HG02642 (cell line): ENCODE measurements around the gene CLPSL1.
"Not testable (repeated sequence)": the region's sequence is repeated elsewhere in the genome, so short reads cannot be mapped to it uniquely, and the experiment has no call there.

Source experiments
- ATAC-seq: cut with Tn5 transposase; IDR thresholded peaks from one replicate; pipeline ENCODE4 v1.9.1; 2021; ENCODE audit warnings: mild to moderate bottlenecking; ENCODE audit not compliant: unreplicated experiment, poor library complexity

Gene CLPSL1

GRCh38 chr6:35780719-35781118 is at the start of gene CLPSL1:
CLPSL1 (plus strand) TSS chr6:35781019; CDS start chr6:35781111, 92 bp downstream.
- no peak for ATAC-seq

GRCh38 chr6:35731414-35731735 is 49.4 kb upstream of the CLPSL1 start:
- peak; percentile 48 for ATAC-seq

- peak; percentile 60 for ATAC-seq
These were observed 48.9 kb upstream of the CLPSL1 start for GRCh38 chr6:35731736-35732532.

- ATAC-seq, result no peak
These were observed 47.2 kb upstream of the CLPSL1 start for GRCh38 chr6:35733633-35734032.

GRCh38 chr6:35734319-35734718 is 46.5 kb upstream of the CLPSL1 start:
- not testable (repeated sequence) for ATAC-seq

- no peak for ATAC-seq
These were observed 45.4 kb upstream of the CLPSL1 start for GRCh38 chr6:35735452-35735851.

- no peak for ATAC-seq
These were observed 44.4 kb upstream of the CLPSL1 start for GRCh38 chr6:35736253-35736894.

- ATAC-seq, result no peak
These were observed 43.8 kb upstream of the CLPSL1 start, which contains the start of gene ARMC12 for GRCh38 chr6:35736982-35737412. ARMC12 (plus strand) TSS chr6:35737032; CDS start chr6:35737109, 77 bp downstream.

- ATAC-seq, result no peak
These were observed 43.2 kb upstream of the CLPSL1 start for GRCh38 chr6:35737413-35738211.

GRCh38 chr6:35739645-35740524 is 40.9 kb upstream of the CLPSL1 start:
- no peak for ATAC-seq

GRCh38 chr6:35742842-35743241 is 38.0 kb upstream of the CLPSL1 start:
- no peak for ATAC-seq

GRCh38 chr6:35745509-35745908 is 35.3 kb upstream of the CLPSL1 start:
- no peak for ATAC-seq

GRCh38 chr6:35746516-35746915 is 34.3 kb upstream of the CLPSL1 start:
- ATAC-seq, result no peak

- no peak for ATAC-seq
These were observed 32.9 kb upstream of the CLPSL1 start for GRCh38 chr6:35747877-35748276.

GRCh38 chr6:35750557-35750956 is 30.3 kb upstream of the CLPSL1 start:
- ATAC-seq, result no peak

GRCh38 chr6:35751594-35751993 is 29.2 kb upstream of the CLPSL1 start:
- no peak for ATAC-seq

- no peak for ATAC-seq
These were observed 28.5 kb upstream of the CLPSL1 start for GRCh38 chr6:35752330-35752729.

- no peak for ATAC-seq
These were observed 26.2 kb upstream of the CLPSL1 start for GRCh38 chr6:35754452-35755277.

GRCh38 chr6:35755278-35755924 is 25.4 kb upstream of the CLPSL1 start:
- no peak for ATAC-seq
